Measurements from ENCODE around the gene TMUB2.

GRCh38 chr17:44206825-44207155 is 20.0 kb downstream of the TMUB2 start:
- TF ChIP-seq, protein P1, sequence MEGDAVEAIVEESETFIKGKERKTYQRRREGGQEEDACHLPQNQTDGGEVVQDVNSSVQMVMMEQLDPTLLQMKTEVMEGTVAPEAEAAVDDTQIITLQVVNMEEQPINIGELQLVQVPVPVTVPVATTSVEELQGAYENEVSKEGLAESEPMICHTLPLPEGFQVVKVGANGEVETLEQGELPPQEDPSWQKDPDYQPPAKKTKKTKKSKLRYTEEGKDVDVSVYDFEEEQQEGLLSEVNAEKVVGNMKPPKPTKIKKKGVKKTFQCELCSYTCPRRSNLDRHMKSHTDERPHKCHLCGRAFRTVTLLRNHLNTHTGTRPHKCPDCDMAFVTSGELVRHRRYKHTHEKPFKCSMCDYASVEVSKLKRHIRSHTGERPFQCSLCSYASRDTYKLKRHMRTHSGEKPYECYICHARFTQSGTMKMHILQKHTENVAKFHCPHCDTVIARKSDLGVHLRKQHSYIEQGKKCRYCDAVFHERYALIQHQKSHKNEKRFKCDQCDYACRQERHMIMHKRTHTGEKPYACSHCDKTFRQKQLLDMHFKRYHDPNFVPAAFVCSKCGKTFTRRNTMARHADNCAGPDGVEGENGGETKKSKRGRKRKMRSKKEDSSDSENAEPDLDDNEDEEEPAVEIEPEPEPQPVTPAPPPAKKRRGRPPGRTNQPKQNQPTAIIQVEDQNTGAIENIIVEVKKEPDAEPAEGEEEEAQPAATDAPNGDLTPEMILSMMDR (IDR thresholded peaks at IDR 0.05; ENCODE audit: poor library complexity, severe bottlenecking) = no peak
- no peak for TF ChIP-seq RAD21 (conservative IDR thresholded peaks at IDR 0.05)
- TF ChIP-seq, protein P2, sequence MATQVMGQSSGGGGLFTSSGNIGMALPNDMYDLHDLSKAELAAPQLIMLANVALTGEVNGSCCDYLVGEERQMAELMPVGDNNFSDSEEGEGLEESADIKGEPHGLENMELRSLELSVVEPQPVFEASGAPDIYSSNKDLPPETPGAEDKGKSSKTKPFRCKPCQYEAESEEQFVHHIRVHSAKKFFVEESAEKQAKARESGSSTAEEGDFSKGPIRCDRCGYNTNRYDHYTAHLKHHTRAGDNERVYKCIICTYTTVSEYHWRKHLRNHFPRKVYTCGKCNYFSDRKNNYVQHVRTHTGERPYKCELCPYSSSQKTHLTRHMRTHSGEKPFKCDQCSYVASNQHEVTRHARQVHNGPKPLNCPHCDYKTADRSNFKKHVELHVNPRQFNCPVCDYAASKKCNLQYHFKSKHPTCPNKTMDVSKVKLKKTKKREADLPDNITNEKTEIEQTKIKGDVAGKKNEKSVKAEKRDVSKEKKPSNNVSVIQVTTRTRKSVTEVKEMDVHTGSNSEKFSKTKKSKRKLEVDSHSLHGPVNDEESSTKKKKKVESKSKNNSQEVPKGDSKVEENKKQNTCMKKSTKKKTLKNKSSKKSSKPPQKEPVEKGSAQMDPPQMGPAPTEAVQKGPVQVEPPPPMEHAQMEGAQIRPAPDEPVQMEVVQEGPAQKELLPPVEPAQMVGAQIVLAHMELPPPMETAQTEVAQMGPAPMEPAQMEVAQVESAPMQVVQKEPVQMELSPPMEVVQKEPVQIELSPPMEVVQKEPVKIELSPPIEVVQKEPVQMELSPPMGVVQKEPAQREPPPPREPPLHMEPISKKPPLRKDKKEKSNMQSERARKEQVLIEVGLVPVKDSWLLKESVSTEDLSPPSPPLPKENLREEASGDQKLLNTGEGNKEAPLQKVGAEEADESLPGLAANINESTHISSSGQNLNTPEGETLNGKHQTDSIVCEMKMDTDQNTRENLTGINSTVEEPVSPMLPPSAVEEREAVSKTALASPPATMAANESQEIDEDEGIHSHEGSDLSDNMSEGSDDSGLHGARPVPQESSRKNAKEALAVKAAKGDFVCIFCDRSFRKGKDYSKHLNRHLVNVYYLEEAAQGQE (IDR thresholded peaks at IDR 0.05; ENCODE audit: borderline replicate concordance) = no peak
